Measurements from ENCODE around the gene ANKRD12.

- TF ChIP-seq CTCF (conservative IDR thresholded peaks at IDR 0.05 in 1 of 2, IDR thresholded peaks at IDR 0.05 in 1 of 2; ENCODE audit: low read depth in 1 of 2, low read length in 2 of 2) (no peak), EZH2 (IDR thresholded peaks at IDR 0.05; ENCODE audit: low read length, missing control alignments) (no peak)
Observed at GRCh38 chr18:9115984-9116383, 20.6 kb upstream of the ANKRD12 start.
